Breast epithelium (tissue), 4 donors: Measurements from ENCODE around the gene IL24. TPM values are rescaled to one million over a fixed set of nuclear protein-coding genes. Genes with fewer than 3 reads are reported as not detected.
A peak's percentile ranks its signal among the peaks of the same experiment; 100 is the strongest.

Experiments
- DNase-seq, 2 donors: peaks; one replicate each; pipeline ENCODE4 v3.0.0-alpha.2; 2019; ENCODE audit warnings: low spot score in 2 of 2
- H3K27ac ChIP-seq, 2 donors: fragments of 200-600 bp; sonication (generic) in 1 of 2; one replicate each; pipeline ENCODE4 v1.5.1; 2016 to 2019; ENCODE audit warnings: mild to moderate bottlenecking in 1 of 2
- H3K27me3 ChIP-seq, 2 donors: fragments of 200-600 bp; sonication (generic) in 1 of 2; one replicate each; pipeline versions ENCODE4 v1.5.1 to v1.6.0; 2017 to 2019; ENCODE audit warnings: control low read depth in 1 of 2, mild to moderate bottlenecking in 1 of 2
- H3K36me3 ChIP-seq: fragments of 200-600 bp; one replicate; pipeline ENCODE4 v1.5.1; 2019
- H3K4me1 ChIP-seq, 2 donors: fragments of 200-600 bp; sonication (generic); one replicate each; pipeline ENCODE4 v1.5.1; 2016 to 2019; ENCODE audit warnings: control low read depth in 1 of 2
- H3K4me3 ChIP-seq, 3 donors: fragments of 200-600 bp; sonication (generic); 1 replicate in 2 of 3; 2 replicates in 1 of 3; pipeline ENCODE4 v1.5.1; 2016 to 2019; ENCODE audit warnings: mild to moderate bottlenecking in 3 of 3, moderate library complexity in 2 of 3
- H3K9me3 ChIP-seq, 2 donors: fragments of 200-600 bp; sonication (generic) in 1 of 2; one replicate each; pipeline ENCODE4 v1.5.1; 2016 to 2019; ENCODE audit warnings: control low read depth in 1 of 2
- POLR2A ChIP-seq: fragments of 450-650 bp; IDR thresholded peaks from one replicate; pipeline ENCODE4 v1.6.1; 2016; ENCODE audit warnings: antibody characterized with exemption, mild to moderate bottlenecking, moderate library complexity
- POLR2AphosphoS5 ChIP-seq, 3 donors: sonication (generic); formaldehyde crosslinking; IDR thresholded peaks; one replicate each; pipeline ENCODE4 v1.6.1; 2017; ENCODE audit warnings: antibody characterized with exemption in 3 of 3
- intact Hi-C: fragments of 100-400 bp; cut with DNase I; formaldehyde crosslinking; loops from one replicate; pipeline ENCODE4 v1.15.1; 2023; ENCODE audit warnings: low total_unique reads
- total RNA-seq, 3 donors: library from RNA; depleted of rRNA; stranded (reverse); fragments of >200 nt; gene quantifications; one replicate each; pipeline ENCODE4 v1.1.0, GENCODE V29; 2016
- TF ChIP-seq, protein P1 (sequence below), 3 donors: fragments of 450-650 bp; IDR thresholded peaks; one replicate each; pipeline ENCODE4 v1.5.1; 2016 to 2017; ENCODE audit warnings: antibody characterized with exemption in 3 of 3, mild to moderate bottlenecking in 3 of 3, moderate library complexity in 3 of 3

IL24 gene
- total RNA-seq, 3 donors from 2014 or later: 0.59 TPM; not detected in 2

DNA sequence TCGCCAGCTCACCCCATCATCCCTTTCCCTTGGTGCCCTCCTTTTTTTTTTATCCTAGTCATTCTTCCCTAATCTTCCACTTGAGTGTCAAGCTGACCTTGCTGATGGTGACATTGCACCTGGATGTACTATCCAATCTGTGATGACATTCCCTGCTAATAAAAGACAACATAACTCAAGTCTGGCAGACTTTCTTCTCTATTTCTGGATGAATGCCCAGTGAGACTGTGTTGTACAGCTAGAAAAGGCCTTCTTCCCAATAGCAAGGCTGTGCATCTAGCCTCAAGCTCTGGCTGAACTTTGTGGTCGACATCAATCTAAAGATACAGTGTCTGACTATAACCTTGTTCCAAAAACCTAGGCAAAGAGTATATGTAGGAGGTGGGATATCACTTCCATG lies 6.4 kb downstream of the IL24 start:
- Histone ChIP-seq H3K27ac (no peak overlapping the region), H3K9me3 (no peaks in the 10 kb centered on the region), H3K4me1 (peaks cover 0 to 4% of the 10 kb centered on the region in 2 donors), H3K27me3 (no peaks in the 10 kb centered on the region), H3K4me3 (no peak overlapping the region), H3K36me3 (no peaks in the 10 kb centered on the region)
- no peak for DNase-seq
- TF ChIP-seq POLR2A (no peak), POLR2AphosphoS5 (IDR thresholded peaks at IDR 0.05) (no peak)
- TF ChIP-seq, protein P1, sequence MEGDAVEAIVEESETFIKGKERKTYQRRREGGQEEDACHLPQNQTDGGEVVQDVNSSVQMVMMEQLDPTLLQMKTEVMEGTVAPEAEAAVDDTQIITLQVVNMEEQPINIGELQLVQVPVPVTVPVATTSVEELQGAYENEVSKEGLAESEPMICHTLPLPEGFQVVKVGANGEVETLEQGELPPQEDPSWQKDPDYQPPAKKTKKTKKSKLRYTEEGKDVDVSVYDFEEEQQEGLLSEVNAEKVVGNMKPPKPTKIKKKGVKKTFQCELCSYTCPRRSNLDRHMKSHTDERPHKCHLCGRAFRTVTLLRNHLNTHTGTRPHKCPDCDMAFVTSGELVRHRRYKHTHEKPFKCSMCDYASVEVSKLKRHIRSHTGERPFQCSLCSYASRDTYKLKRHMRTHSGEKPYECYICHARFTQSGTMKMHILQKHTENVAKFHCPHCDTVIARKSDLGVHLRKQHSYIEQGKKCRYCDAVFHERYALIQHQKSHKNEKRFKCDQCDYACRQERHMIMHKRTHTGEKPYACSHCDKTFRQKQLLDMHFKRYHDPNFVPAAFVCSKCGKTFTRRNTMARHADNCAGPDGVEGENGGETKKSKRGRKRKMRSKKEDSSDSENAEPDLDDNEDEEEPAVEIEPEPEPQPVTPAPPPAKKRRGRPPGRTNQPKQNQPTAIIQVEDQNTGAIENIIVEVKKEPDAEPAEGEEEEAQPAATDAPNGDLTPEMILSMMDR (IDR thresholded peaks at IDR 0.05): no peak
- intact Hi-C loops: no loop called here

DNA sequence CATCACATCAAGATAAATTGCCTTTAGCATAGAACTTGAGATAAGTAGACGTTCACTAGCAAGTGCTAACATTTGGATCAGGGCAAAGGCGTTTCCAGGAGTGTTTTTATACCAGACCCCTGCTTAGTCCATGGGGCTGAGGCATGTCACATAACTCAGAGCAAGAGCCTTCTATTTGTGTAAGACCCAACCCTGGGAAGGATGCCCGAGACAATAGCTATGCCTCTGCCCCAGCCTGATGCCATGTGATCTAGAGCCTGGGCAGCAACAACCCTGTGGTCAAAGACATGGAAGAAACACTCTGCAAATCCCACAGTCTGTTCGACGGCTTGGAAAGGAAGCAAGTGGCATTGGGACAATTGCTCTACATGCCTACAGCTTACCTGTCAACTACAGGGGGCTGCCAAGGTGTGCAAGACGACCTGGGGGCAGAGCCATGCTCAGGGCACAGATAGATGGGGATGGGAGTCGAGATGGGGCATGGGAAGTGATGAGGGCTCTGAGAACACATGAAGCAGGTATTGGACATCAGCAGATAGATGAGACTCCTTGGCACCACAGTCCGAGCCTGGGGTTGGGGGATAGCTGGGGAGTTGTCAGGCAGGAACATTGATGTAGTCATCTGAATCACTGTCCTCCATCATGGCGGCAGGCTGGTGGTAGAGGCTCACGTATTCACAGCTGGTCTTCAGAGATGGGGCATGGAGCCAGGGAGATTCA lies 7.3 kb downstream of the IL24 start:
- Histone ChIP-seq H3K27ac (peak overlapping the region; percentile 46 to 54), H3K4me3 (no peak overlapping the region), H3K36me3 (no peaks in the 10 kb centered on the region), H3K9me3 (no peaks in the 10 kb centered on the region), H3K27me3 (no peaks in the 10 kb centered on the region), H3K4me1 (peaks cover 0 to 4% of the 10 kb centered on the region in 2 donors)
- no peak for DNase-seq
- intact Hi-C loops: loop anchor here (5.0 kb wide), 1 partner anchor 177 kb away; no protein-coding TSS in a partner anchor
- TF ChIP-seq POLR2AphosphoS5 (IDR thresholded peaks at IDR 0.05) (no peak), POLR2A (no peak)
- TF ChIP-seq, protein P1 (IDR thresholded peaks at IDR 0.05): no peak

DNA sequence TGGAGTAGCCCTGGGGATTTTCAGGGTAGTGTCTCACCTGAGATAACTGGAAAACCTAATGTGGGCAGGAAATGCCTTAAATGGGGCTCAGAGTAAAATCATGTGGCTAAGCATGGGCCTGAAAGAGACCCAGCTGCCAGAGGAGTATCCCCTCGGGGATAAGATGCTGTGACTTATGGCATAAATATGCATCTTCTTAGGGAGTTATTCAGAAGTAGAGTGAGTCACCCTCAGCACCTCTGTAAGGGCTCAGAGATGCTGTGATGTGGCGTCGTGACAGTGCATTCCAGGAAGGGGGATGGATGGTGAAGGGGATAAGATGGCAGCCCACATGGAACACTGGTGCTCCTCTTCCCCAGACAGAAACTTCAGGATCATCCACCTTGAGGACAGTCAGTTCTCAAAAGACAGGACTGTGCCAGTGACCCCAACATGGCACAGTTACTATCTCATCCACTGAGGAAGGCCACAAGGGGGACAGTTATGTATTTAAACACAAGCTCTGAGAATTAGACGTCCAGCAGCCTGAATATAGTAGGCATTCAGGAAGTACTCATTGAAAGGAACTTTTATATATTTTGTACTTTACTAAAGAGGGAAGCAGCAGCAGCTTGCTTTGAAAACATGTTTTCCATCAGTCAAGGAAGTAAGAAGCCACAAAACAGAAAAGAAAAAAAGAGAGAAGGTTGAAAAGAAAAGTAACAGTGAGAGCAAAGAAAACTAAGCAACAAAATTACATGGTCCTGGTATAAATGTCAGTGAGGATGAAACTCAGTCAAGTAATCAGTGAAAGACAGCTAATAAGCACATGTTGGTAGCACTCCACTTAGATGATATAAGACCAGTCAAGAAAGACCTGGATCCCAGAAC lies 8.3 kb downstream of the IL24 start:
- no peaks in the 10 kb centered on the region for H3K27me3 ChIP-seq
- no peaks in the 10 kb centered on the region for H3K36me3 ChIP-seq
- intact Hi-C loops: loop anchor here (5.0 kb wide), 1 partner anchor 178 kb away; no protein-coding TSS in a partner anchor
- no peak for DNase-seq
- peaks cover 0 to 4% of the 10 kb centered on the region in 2 donors for H3K4me1 ChIP-seq
- H3K4me3 ChIP-seq: no peak overlapping the region
- peak overlapping the region; percentile 46 to 54 for H3K27ac ChIP-seq
- no peaks in the 10 kb centered on the region for H3K9me3 ChIP-seq
- TF ChIP-seq POLR2AphosphoS5 (IDR thresholded peaks at IDR 0.05) (no peak), POLR2A (no peak)
- TF ChIP-seq, protein P1 (IDR thresholded peaks at IDR 0.05): no peak

DNA sequence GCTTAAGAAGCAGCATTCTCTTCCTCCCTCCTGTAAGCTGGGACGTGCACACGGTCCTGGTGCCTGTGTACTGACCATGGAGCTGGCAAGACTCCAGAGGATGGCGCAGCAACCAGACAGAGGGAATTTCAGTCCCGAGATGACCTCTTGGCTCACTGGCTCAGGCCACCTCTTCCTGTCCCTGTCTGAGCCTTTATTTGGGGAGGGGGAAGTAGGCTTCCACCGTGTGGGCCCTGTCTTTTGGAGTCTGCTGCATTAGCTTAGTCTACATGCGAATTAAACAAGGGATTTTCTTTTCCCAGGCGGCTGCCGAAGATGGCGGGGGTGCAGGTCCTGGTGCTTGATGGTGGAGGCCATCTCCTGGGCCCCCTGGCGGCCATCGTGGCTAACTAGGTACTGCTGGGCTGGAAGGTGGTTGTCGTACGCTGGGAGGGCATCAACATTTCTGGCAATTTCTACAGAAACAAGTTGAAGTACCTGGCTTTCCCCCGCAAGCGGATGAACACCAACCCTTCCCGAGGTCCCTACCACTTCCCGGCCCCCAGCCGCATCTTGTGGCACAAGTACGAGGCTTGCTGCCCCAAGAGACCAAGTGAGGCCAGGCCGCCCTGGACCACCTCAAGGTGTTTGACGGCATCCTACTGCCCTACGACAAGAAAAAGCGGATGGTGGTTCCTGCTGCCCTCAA lies 10.2 kb downstream of the IL24 start:
- Histone ChIP-seq H3K27ac (no peak overlapping the region), H3K4me3 (no peak overlapping the region), H3K36me3 (no peaks in the 10 kb centered on the region), H3K9me3 (no peaks in the 10 kb centered on the region), H3K27me3 (no peaks in the 10 kb centered on the region), H3K4me1 (peaks cover 0 to 4% of the 10 kb centered on the region in 2 donors)
- no peak for DNase-seq
- no peak for TF ChIP-seq POLR2AphosphoS5 (IDR thresholded peaks at IDR 0.05)
- TF ChIP-seq, protein P1 (IDR thresholded peaks at IDR 0.05): peak in 1 of 3 donors; percentile 15
- intact Hi-C loops: loop anchor here (5.0 kb wide), 1 partner anchor 180 kb away; no protein-coding TSS in a partner anchor
